ENCODE measurements around the gene WNK4. TPM values are rescaled to one million over a fixed set of nuclear protein-coding genes. Genes with fewer than 3 reads are reported as not detected.

WNK4 gene
- polyA plus RNA-seq, 3 donors: not detected

DNA sequence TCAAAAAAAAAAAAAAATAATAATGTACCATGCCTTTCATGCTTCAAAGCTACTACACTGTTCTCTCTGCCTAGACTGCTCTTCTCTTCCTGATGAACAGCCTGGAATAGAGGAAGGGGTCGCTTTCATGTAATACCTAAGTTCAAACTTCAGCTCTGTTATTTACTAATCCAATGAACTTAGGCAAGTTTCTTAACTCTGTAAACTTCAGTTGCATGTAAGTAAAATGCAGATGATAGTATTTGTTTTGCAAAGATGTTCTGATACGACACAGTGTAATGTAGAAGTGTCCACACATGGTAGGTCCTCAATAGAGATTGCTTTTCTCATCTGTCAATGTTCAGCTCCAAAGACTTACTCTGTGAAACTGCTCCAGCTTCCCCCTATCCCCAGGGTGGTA lies 11.5 kb downstream of the WNK4 start:
- TF ChIP-seq, protein P1, sequence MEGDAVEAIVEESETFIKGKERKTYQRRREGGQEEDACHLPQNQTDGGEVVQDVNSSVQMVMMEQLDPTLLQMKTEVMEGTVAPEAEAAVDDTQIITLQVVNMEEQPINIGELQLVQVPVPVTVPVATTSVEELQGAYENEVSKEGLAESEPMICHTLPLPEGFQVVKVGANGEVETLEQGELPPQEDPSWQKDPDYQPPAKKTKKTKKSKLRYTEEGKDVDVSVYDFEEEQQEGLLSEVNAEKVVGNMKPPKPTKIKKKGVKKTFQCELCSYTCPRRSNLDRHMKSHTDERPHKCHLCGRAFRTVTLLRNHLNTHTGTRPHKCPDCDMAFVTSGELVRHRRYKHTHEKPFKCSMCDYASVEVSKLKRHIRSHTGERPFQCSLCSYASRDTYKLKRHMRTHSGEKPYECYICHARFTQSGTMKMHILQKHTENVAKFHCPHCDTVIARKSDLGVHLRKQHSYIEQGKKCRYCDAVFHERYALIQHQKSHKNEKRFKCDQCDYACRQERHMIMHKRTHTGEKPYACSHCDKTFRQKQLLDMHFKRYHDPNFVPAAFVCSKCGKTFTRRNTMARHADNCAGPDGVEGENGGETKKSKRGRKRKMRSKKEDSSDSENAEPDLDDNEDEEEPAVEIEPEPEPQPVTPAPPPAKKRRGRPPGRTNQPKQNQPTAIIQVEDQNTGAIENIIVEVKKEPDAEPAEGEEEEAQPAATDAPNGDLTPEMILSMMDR (IDR thresholded peaks at IDR 0.05): no peak
- Histone ChIP-seq H3K79me2 (ENCODE audit: insufficient read depth, low read length) (no peaks in the 10 kb centered on the region), H3K4me3 (replicated peaks in 1 of 3; ENCODE audit: low read depth in 2 of 3, low read length in 3 of 3) (no peak overlapping the region), H3K27me3 (ENCODE audit: control insufficient read depth in 2 of 2, insufficient read depth in 2 of 2, low read length in 2 of 2) (peaks cover under 1 to 13% of the 10 kb centered on the region in 2 donors), H3K4me1 (ENCODE audit: control insufficient read depth in 1 of 2, insufficient read depth in 2 of 2, low read length in 2 of 2) (peaks cover 0 to under 1% of the 10 kb centered on the region in 2 donors), H3K9ac (ENCODE audit: insufficient read depth, low read length, poor library complexity, severe bottlenecking) (no peak overlapping the region), H3K27ac (ENCODE audit: low read depth in 1 of 2, low read length in 2 of 2) (no peak overlapping the region), H3K9me3 (replicated peaks in 1 of 2; ENCODE audit: control insufficient read depth in 1 of 2, insufficient read depth in 1 of 2, low read length in 2 of 2) (no peaks in the 10 kb centered on the region), H3K36me3 (replicated peaks in 1 of 2; ENCODE audit: control insufficient read depth in 1 of 2, insufficient read depth in 2 of 2, low read length in 2 of 2) (peaks cover 0 to 4% of the 10 kb centered on the region in 2 donors), H2AFZ (ENCODE audit: insufficient read depth, low read depth, low read length, poor library complexity, severe bottlenecking) (no peak overlapping the region), H4K20me1 (ENCODE audit: insufficient read depth, low read length) (no peaks in the 10 kb centered on the region), H3K4me2 (replicated peaks; ENCODE audit: extremely low read depth, low read length, poor library complexity, severe bottlenecking) (no peak overlapping the region)
- no peak for DNase-seq
- intact Hi-C loops (cut with micrococcal nuclease): no loop called here
- Mint-ChIP-seq H3K27me3 (ENCODE audit: low read depth in 3 of 3) (peaks cover 26 to 36% (median 27%) of the 10 kb centered on the region in 3 donors), H3K4me1 (peaks cover 14% of the 10 kb centered on the region), H3K9me3 (peaks cover 0 to 2% (median 0%) of the 10 kb centered on the region in 7 donors), H3K27ac (no peak overlapping the region), H3K4me3 (no peak overlapping the region), H3K36me3 (peaks cover 11 to 13% of the 10 kb centered on the region in 2 donors)
- no CpG with 5 or more reads among the region's 2 CpGs for WGBS (ENCODE audit: insufficient coverage)

GRCh38 chr17:42792545-42792944 lies 12.1 kb downstream of the WNK4 start:
- Mint-ChIP-seq H3K27ac (no peak overlapping the region), H3K27me3 (ENCODE audit: low read depth in 3 of 3) (peaks cover 20 to 30% (median 23%) of the 10 kb centered on the region in 3 donors), H3K9me3 (peaks cover 0 to 2% (median 0%) of the 10 kb centered on the region in 7 donors), H3K36me3 (peaks cover 11 to 16% of the 10 kb centered on the region in 2 donors), H3K4me3 (no peak overlapping the region), H3K4me1 (peaks cover 16% of the 10 kb centered on the region)
- Histone ChIP-seq H3K4me1 (ENCODE audit: control insufficient read depth in 1 of 2, insufficient read depth in 2 of 2, low read length in 2 of 2) (peaks cover 2 to 7% of the 10 kb centered on the region in 2 donors), H3K27ac (ENCODE audit: low read depth in 1 of 2, low read length in 2 of 2) (no peak overlapping the region), H3K4me3 (replicated peaks in 1 of 3; ENCODE audit: low read depth in 2 of 3, low read length in 3 of 3) (no peak overlapping the region), H3K27me3 (ENCODE audit: control insufficient read depth in 2 of 2, insufficient read depth in 2 of 2, low read length in 2 of 2) (peaks cover 0 to 7% of the 10 kb centered on the region in 2 donors), H2AFZ (ENCODE audit: insufficient read depth, low read depth, low read length, poor library complexity, severe bottlenecking) (no peak overlapping the region), H3K9me3 (replicated peaks in 1 of 2; ENCODE audit: control insufficient read depth in 1 of 2, insufficient read depth in 1 of 2, low read length in 2 of 2) (no peaks in the 10 kb centered on the region), H3K79me2 (ENCODE audit: insufficient read depth, low read length) (peaks cover 2% of the 10 kb centered on the region), H3K9ac (ENCODE audit: insufficient read depth, low read length, poor library complexity, severe bottlenecking) (no peak overlapping the region), H3K4me2 (replicated peaks; ENCODE audit: extremely low read depth, low read length, poor library complexity, severe bottlenecking) (no peak overlapping the region), H4K20me1 (ENCODE audit: insufficient read depth, low read length) (no peaks in the 10 kb centered on the region), H3K36me3 (replicated peaks in 1 of 2; ENCODE audit: control insufficient read depth in 1 of 2, insufficient read depth in 2 of 2, low read length in 2 of 2) (peaks cover 0 to 6% of the 10 kb centered on the region in 2 donors)
- DNase-seq: no peak
- TF ChIP-seq, protein P1 (IDR thresholded peaks at IDR 0.05): no peak
- 96% methylated on average over 3 of the region's 5 CpGs for WGBS (ENCODE audit: insufficient coverage)
- intact Hi-C loops (cut with micrococcal nuclease): no loop called here

Data from CD14-positive monocyte (primary cell).